Nephron (organoid): ENCODE results near the gene F2RL1.

Experiments
- H3K27ac Mint-ChIP-seq, 3 experiments: 2 replicates each; pipeline ENCODE4 v1.8.0; 2020; ENCODE audit warnings: mixed read lengths in 3 of 3, mild to moderate bottlenecking in 2 of 3, moderate library complexity in 1 of 3
- H3K27me3 Mint-ChIP-seq: 2 replicates; pipeline ENCODE4 v1.8.0; 2021; ENCODE audit warnings: low read depth, mild to moderate bottlenecking, moderate library complexity, mixed read lengths
- H3K36me3 Mint-ChIP-seq: 2 replicates; pipeline ENCODE4 v1.8.0; 2020; ENCODE audit warnings: low read depth, mixed read lengths
- H3K4me1 Mint-ChIP-seq: 2 replicates; pipeline ENCODE4 v1.8.0; 2020; ENCODE audit warnings: mixed read lengths
- H3K4me3 Mint-ChIP-seq, 3 experiments: 2 replicates each; pipeline ENCODE4 v1.8.0; 2020; ENCODE audit warnings: mild to moderate bottlenecking in 3 of 3, mixed read lengths in 3 of 3, moderate library complexity in 2 of 3
- H3K9me3 Mint-ChIP-seq: 2 replicates; pipeline ENCODE4 v1.8.0; 2020; ENCODE audit warnings: mixed read lengths
- TF ChIP-seq, protein P1 (sequence below), 3 experiments: fragments of 200-600 bp; sonication (generic); IDR thresholded peaks; one replicate each; pipeline ENCODE4 v1.5.0; 2021; ENCODE audit warnings: antibody characterized with exemption in 3 of 3; ENCODE audit not compliant: unreplicated experiment in 3 of 3

Gene F2RL1

GRCh38 chr5:76790632-76791290 lies 28.1 kb upstream of the F2RL1 start:
- Mint-ChIP-seq H3K4me3 (no peak overlapping the region), H3K9me3 (no peaks in the 10 kb centered on the region), H3K27ac (peak overlapping the region; percentile 68 to 83 (median 81)), H3K27me3 (peaks cover 9% of the 10 kb centered on the region), H3K36me3 (no peaks in the 10 kb centered on the region), H3K4me1 (peaks cover 38% of the 10 kb centered on the region)
- TF ChIP-seq, protein P1, sequence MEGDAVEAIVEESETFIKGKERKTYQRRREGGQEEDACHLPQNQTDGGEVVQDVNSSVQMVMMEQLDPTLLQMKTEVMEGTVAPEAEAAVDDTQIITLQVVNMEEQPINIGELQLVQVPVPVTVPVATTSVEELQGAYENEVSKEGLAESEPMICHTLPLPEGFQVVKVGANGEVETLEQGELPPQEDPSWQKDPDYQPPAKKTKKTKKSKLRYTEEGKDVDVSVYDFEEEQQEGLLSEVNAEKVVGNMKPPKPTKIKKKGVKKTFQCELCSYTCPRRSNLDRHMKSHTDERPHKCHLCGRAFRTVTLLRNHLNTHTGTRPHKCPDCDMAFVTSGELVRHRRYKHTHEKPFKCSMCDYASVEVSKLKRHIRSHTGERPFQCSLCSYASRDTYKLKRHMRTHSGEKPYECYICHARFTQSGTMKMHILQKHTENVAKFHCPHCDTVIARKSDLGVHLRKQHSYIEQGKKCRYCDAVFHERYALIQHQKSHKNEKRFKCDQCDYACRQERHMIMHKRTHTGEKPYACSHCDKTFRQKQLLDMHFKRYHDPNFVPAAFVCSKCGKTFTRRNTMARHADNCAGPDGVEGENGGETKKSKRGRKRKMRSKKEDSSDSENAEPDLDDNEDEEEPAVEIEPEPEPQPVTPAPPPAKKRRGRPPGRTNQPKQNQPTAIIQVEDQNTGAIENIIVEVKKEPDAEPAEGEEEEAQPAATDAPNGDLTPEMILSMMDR (IDR thresholded peaks at IDR 0.05; ENCODE audit: unreplicated experiment in 3 of 3): no peak

- Mint-ChIP-seq H3K27me3 (peaks cover 9% of the 10 kb centered on the region), H3K27ac (peak overlapping the region in 2 of 3 experiments; percentile 68 to 81), H3K9me3 (no peaks in the 10 kb centered on the region), H3K4me1 (peaks cover 36% of the 10 kb centered on the region), H3K36me3 (no peaks in the 10 kb centered on the region), H3K4me3 (no peak overlapping the region)
- TF ChIP-seq, protein P1 (IDR thresholded peaks at IDR 0.05; ENCODE audit: unreplicated experiment in 3 of 3): no peak
These were observed 27.4 kb upstream of the F2RL1 start for GRCh38 chr5:76791461-76791860.

- no peaks in the 10 kb centered on the region for H3K9me3 Mint-ChIP-seq
- H3K36me3 Mint-ChIP-seq: no peaks in the 10 kb centered on the region
- H3K27me3 Mint-ChIP-seq: no peaks in the 10 kb centered on the region
These were observed 24.0 kb upstream of the F2RL1 start for GRCh38 chr5:76794871-76795270.

GRCh38 chr5:76799588-76799987 lies 19.2 kb upstream of the F2RL1 start:
- H3K27me3 Mint-ChIP-seq: peaks cover 4% of the 10 kb centered on the region
- peaks cover 13% of the 10 kb centered on the region for H3K4me1 Mint-ChIP-seq
- TF ChIP-seq, protein P1 (IDR thresholded peaks at IDR 0.05; ENCODE audit: unreplicated experiment in 3 of 3): no peak
- no peaks in the 10 kb centered on the region for H3K9me3 Mint-ChIP-seq
- no peaks in the 10 kb centered on the region for H3K36me3 Mint-ChIP-seq
- no peak overlapping the region for H3K4me3 Mint-ChIP-seq
- H3K27ac Mint-ChIP-seq: no peak overlapping the region

More at GRCh38 chr5:76794871-76795270, 24.0 kb upstream of the F2RL1 start:
- H3K4me3 Mint-ChIP-seq: no peak overlapping the region
- peaks cover 24% of the 10 kb centered on the region for H3K4me1 Mint-ChIP-seq
- TF ChIP-seq, protein P1 (IDR thresholded peaks at IDR 0.05; ENCODE audit: unreplicated experiment in 3 of 3): no peak
- no peak overlapping the region for H3K27ac Mint-ChIP-seq

- TF ChIP-seq, protein P1 (IDR thresholded peaks at IDR 0.05; ENCODE audit: unreplicated experiment in 3 of 3): no peak
- Mint-ChIP-seq H3K27me3 (peaks cover 4% of the 10 kb centered on the region), H3K27ac (no peak overlapping the region), H3K9me3 (no peaks in the 10 kb centered on the region), H3K4me3 (no peak overlapping the region), H3K4me1 (peaks cover 13% of the 10 kb centered on the region), H3K36me3 (no peaks in the 10 kb centered on the region)
These were observed 18.3 kb upstream of the F2RL1 start for GRCh38 chr5:76800579-76800978.
